ENCODE results near the gene JARID2. TPM values are rescaled to one million over a fixed set of nuclear protein-coding genes. Genes with fewer than 3 reads are reported as not detected.
A peak's percentile ranks its signal among the peaks of the same experiment; 100 is the strongest.
"Not testable (repeated sequence)": the region's sequence is repeated elsewhere in the genome, so short reads cannot be mapped to it uniquely, and the experiment has no call there.

Gene JARID2
- polyA plus RNA-seq, 1 donor = 13.3 TPM

DNA sequence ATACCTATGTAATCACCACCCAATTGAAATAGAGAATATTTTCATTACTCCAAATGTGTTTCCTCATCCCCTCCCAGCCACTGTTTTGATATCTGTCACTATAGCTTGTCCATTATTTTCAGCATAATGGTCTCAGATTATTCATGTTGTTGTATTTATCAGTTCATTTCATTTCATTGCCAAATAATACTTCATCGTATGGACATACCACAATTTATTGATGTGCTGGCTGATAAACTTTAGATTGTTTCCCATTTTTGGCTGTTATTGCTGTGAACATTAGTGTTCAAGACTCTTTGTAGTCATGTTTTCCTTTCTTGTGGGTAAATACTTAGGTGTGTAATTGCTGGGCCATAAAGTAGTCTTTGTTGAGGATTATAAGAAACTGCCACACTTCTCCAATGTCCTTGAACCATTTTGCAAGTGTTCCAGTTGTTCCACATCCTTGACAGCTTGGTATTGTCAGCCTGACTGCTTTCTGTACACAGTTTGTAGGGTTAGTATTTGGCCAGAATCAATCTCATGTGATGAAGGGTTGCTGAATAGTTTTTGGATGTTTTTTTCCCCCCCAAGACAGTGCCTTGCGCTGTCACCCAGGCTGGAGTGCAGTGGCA is 44.3 kb downstream of the JARID2 start:
- no peaks in the 10 kb centered on the region for H3K9me3 ChIP-seq (ENCODE audit: control insufficient read depth, low read depth, low read length)

DNA sequence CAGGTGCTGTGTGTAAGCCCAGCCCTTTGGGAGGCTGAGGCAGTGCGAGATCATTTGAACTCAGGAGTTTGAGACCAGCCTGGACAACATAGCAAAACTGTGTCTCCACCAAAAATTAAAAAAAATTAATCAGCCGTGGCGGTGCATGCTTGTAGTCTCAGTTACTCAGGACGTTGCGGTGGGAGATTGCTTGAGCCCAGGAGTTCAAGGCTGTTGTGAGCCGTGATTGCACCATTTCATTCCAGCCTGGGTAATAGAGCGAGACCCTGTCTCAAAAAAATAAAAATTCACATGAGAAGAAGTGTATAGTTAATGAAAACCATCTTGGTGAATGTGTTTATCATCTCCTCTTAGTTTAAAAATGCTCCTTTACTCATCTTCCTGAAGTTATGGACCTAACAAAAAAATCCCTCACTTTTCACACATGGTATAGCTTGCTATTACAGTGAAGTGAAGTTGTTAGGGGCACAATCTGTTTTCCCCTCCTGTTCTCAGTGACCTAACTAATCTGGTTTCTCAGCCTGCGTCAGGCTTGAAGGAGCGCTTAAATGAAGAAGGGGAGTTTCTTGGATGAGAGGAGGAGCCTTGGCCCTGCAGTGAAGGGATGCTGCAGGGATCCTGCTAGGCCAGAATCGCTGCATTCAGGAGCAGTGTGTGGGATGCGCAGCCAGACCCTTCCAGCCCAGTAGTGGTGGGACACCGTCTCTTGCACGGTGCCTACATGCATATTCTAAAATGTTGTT is 45.3 kb downstream of the JARID2 start:
- no peak for DNase-seq
- H3K4me1 ChIP-seq (ENCODE audit: control insufficient read depth, insufficient read depth, low read length) = no peaks in the 10 kb centered on the region
- no peak overlapping the region for H3K27ac ChIP-seq (ENCODE audit: low read length)
- WGBS (ENCODE audit: insufficient coverage, low lambda C conversion rate) = 88% methylated on average over 4 of the region's 13 CpGs
- no peaks in the 10 kb centered on the region for H3K27me3 ChIP-seq (ENCODE audit: control insufficient read depth, insufficient read depth, low read length)
- H3K9me3 ChIP-seq (ENCODE audit: control insufficient read depth, low read depth, low read length) = no peaks in the 10 kb centered on the region
- H3K4me3 ChIP-seq (ENCODE audit: low read length) = no peak overlapping the region
- no peaks in the 10 kb centered on the region for H3K36me3 ChIP-seq (ENCODE audit: control insufficient read depth, insufficient read depth, low read length)

More for the DNA sequence above, 44.3 kb downstream of the JARID2 start:
- no CpG with 5 or more reads among the region's 2 CpGs for WGBS (ENCODE audit: insufficient coverage, low lambda C conversion rate)
- no peak overlapping the region for H3K27ac ChIP-seq (ENCODE audit: low read length)
- no peaks in the 10 kb centered on the region for H3K27me3 ChIP-seq (ENCODE audit: control insufficient read depth, insufficient read depth, low read length)
- DNase-seq = no peak
- H3K36me3 ChIP-seq (ENCODE audit: control insufficient read depth, insufficient read depth, low read length) = no peaks in the 10 kb centered on the region
- H3K4me3 ChIP-seq (ENCODE audit: low read length) = no peak overlapping the region
- no peaks in the 10 kb centered on the region for H3K4me1 ChIP-seq (ENCODE audit: control insufficient read depth, insufficient read depth, low read length)

DNA sequence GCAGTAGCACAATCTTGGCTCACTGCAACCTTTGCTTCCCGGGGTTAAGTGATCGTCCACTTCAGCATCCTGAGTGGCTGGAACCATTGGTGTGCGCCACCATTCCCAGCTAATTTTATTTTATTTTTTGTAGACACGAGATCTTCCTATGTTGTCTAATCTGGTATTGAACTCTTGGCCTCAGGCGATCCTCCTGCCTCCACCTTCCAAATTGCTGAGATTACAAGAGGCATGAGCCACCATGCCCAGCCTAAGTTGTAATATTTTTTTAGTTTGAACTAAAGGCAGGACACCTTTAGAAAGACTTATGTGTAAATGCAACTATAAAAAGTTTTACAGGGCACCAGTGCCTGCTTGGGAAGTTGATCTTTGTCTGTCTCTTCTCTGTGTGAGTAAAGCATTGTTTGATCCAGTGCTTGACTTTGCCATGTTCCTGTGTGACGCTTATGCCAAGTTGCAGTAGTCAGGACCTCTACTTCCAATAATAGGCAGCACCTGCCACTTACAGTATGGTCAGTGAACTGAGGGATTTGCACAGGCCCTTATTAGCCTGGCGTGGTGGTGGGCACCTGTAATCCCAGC is 46.9 kb downstream of the JARID2 start:
- Histone ChIP-seq H3K36me3 (ENCODE audit: control insufficient read depth, insufficient read depth, low read length) (no peaks in the 10 kb centered on the region), H3K4me3 (ENCODE audit: low read length) (no peak overlapping the region), H3K27me3 (ENCODE audit: control insufficient read depth, insufficient read depth, low read length) (no peaks in the 10 kb centered on the region), H3K27ac (ENCODE audit: low read length) (no peak overlapping the region), H3K9me3 (ENCODE audit: control insufficient read depth, low read depth, low read length) (no peaks in the 10 kb centered on the region), H3K4me1 (ENCODE audit: control insufficient read depth, insufficient read depth, low read length) (no peaks in the 10 kb centered on the region)
- no peak for DNase-seq
- no CpG with 5 or more reads among the region's 7 CpGs for WGBS (ENCODE audit: insufficient coverage, low lambda C conversion rate)

DNA sequence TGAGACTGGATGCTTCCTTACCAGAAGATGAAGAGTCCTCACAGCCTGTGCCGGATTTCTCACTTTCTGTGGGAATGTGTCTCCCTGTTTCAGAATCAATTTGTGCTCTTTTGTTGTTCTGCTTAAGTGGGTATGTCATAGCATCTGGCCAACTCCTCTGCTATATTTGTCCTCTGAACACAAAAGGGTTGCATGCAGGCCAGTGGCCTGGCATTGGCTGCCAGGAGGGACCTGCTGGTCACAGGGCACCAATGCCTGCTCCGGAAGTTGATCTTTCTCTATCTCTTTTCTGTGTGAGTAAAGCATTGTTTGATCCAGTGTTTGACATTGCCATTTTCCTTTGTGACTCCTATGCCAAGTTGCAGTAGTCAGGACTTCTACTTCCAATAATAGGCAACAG is 47.8 kb downstream of the JARID2 start:
- Histone ChIP-seq H3K27me3 (ENCODE audit: control insufficient read depth, insufficient read depth, low read length) (no peaks in the 10 kb centered on the region), H3K36me3 (ENCODE audit: control insufficient read depth, insufficient read depth, low read length) (no peaks in the 10 kb centered on the region), H3K4me3 (ENCODE audit: low read length) (no peak overlapping the region), H3K4me1 (ENCODE audit: control insufficient read depth, insufficient read depth, low read length) (no peaks in the 10 kb centered on the region), H3K27ac (ENCODE audit: low read length) (no peak overlapping the region), H3K9me3 (ENCODE audit: control insufficient read depth, low read depth, low read length) (no peaks in the 10 kb centered on the region)
- no CpG with 5 or more reads among the region's 2 CpGs for WGBS (ENCODE audit: insufficient coverage, low lambda C conversion rate)
- DNase-seq = no peak

DNA sequence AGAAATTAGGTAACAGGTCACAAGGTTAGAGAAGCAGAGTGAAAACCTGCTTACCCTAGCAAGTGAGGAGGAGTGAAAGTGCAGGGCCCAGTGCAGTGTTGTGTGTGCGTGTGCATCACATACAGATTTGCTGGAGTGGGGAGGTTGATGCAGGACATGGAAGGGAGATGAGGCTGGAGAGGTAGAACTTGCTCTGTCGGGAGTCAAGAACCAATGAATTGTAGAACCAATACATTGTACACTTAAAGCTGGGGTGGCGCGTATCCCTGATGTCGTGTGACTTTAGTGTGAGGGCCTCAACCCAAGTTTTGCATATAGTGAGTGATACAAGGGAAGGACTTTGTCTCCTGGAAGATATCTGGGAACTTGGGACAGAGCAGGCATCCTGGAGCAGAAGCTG is 48.6 kb downstream of the JARID2 start:
- Histone ChIP-seq H3K27ac (ENCODE audit: low read length) (no peak overlapping the region), H3K4me1 (ENCODE audit: control insufficient read depth, insufficient read depth, low read length) (peaks cover 4% of the 10 kb centered on the region)

DNA sequence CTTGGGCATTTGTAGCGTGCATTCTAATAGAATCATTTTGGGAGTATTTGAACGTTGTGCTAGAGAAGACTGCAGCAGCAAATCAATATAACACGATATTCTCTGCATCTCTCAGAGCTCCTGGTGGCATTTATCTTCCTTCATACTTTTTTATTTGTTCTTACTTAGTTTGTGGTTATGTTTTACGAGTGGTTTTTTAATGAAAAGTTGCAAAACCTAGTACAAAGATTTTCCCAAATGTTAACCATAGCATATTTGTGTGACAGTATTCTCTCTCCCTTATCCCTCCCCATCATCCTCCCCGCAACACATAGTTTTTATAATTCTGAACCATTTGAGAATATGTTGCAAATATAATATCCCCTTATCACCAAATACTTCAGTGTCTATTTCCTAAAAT is 50.4 kb downstream of the JARID2 start:
- no peak for DNase-seq
- H3K27me3 ChIP-seq (ENCODE audit: control insufficient read depth, insufficient read depth, low read length) = no peaks in the 10 kb centered on the region
- H3K4me1 ChIP-seq (ENCODE audit: control insufficient read depth, insufficient read depth, low read length) = peaks cover 19% of the 10 kb centered on the region
- no peaks in the 10 kb centered on the region for H3K36me3 ChIP-seq (ENCODE audit: control insufficient read depth, insufficient read depth, low read length)
- no peaks in the 10 kb centered on the region for H3K9me3 ChIP-seq (ENCODE audit: control insufficient read depth, low read depth, low read length)
- H3K27ac ChIP-seq (ENCODE audit: low read length) = no peak overlapping the region
- H3K4me3 ChIP-seq (ENCODE audit: low read length) = no peak overlapping the region
- 86% methylated on average over 3 of the region's 5 CpGs for WGBS (ENCODE audit: insufficient coverage, low lambda C conversion rate)

More for the DNA sequence above, 48.6 kb downstream of the JARID2 start:
- H3K9me3 ChIP-seq (ENCODE audit: control insufficient read depth, low read depth, low read length) = no peaks in the 10 kb centered on the region
- H3K27me3 ChIP-seq (ENCODE audit: control insufficient read depth, insufficient read depth, low read length) = no peaks in the 10 kb centered on the region
- peak in 1 of 2 donors; percentile 53 for DNase-seq
- H3K4me3 ChIP-seq (ENCODE audit: low read length) = no peak overlapping the region
- WGBS (ENCODE audit: insufficient coverage, low lambda C conversion rate) = no CpG with 5 or more reads among the region's 5 CpGs
- no peaks in the 10 kb centered on the region for H3K36me3 ChIP-seq (ENCODE audit: control insufficient read depth, insufficient read depth, low read length)

DNA sequence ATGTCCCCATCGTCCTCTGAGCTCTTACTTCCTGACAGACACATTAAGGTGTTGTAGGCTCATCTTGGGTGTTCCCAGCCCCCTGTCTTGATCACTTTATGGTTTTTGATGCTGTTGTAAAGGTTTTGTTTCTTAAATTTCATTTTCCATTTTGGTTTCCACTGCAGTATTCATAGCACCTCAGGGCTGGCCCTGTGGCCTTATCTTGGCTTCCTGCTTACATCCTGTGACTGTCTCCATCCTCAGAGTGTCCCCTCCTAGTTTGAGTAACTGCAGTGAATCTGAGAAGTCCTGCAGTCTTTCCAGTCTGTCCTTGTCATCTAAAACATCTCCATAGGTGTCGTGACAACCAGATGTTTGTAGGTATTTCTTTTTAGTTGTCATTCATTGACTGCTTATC is 50.9 kb downstream of the JARID2 start:
- no peaks in the 10 kb centered on the region for H3K9me3 ChIP-seq (ENCODE audit: control insufficient read depth, low read depth, low read length)
- peaks cover 19% of the 10 kb centered on the region for H3K4me1 ChIP-seq (ENCODE audit: control insufficient read depth, insufficient read depth, low read length)
- H3K4me3 ChIP-seq (ENCODE audit: low read length) = no peak overlapping the region
- H3K27me3 ChIP-seq (ENCODE audit: control insufficient read depth, insufficient read depth, low read length) = no peaks in the 10 kb centered on the region
- no CpG with 5 or more reads among the region's 2 CpGs for WGBS (ENCODE audit: insufficient coverage, low lambda C conversion rate)
- H3K27ac ChIP-seq (ENCODE audit: low read length) = no peak overlapping the region
- DNase-seq = no peak
- no peaks in the 10 kb centered on the region for H3K36me3 ChIP-seq (ENCODE audit: control insufficient read depth, insufficient read depth, low read length)

DNA sequence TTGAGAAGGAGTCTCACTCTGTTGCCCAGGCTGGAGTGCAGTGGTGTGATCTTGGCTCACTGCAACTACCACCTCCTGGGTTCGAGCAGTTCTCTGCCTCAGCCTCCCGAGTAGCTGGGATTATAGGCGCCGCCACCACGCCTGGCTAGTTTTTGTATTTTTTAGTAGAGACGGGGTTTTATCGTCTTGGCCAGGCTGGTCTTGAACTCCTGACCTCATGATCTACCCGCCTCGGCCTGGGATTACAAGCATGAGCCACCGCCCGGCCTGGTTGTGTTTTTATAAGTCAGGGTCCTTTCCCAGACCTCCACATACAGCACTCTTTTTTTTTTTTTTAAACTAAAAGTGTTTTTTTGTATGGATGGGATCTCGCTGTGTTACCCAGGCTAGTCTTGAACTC is 51.3 kb downstream of the JARID2 start:
- not testable (repeated sequence) for H3K9me3 ChIP-seq (ENCODE audit: control insufficient read depth, low read depth, low read length); DNase-seq; H3K4me3 ChIP-seq (ENCODE audit: low read length); H3K36me3 ChIP-seq (ENCODE audit: control insufficient read depth, insufficient read depth, low read length); H3K27ac ChIP-seq (ENCODE audit: low read length); H3K27me3 ChIP-seq (ENCODE audit: control insufficient read depth, insufficient read depth, low read length)
- whole genome bisulfite sequencing (ENCODE audit: insufficient coverage, low lambda C conversion rate) = no CpG with 5 or more reads among the region's 12 CpGs
- peaks cover 19% of the 10 kb centered on the region for H3K4me1 ChIP-seq (ENCODE audit: control insufficient read depth, insufficient read depth, low read length)

DNA sequence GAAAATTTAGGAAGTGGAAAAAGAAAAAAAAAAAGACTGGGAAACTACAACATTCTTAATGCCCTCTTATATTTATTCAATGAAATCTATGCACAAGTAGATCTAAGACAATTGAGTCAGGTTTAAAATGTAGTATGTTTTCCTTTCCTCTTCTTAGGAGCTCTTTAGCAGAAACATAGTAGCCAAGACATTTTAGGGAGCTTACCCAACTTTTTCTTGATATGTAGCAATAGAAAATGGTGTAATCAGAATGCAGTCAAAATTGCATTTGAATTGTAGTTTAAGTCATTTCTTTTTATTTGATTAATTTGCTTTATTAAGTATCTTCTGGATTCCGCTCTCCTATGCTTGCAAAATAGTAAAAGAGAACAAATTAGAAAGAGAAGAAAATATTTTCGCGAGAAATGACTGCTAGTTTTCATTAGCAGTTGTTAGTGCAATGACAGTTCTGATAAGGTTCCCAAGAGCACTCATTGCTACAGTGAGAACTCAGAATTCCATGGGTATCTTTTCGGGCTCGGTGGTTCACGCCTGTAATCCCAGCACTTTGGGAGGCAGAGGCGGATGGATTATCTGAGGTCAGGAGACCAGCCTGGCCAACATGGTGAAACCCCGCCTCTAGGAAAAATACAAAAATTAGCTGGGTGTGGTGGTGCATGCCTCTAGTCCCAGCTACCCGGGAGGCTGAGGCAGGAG is 52.2 kb downstream of the JARID2 start:
- H3K27me3 ChIP-seq (ENCODE audit: control insufficient read depth, insufficient read depth, low read length) = no peaks in the 10 kb centered on the region
- WGBS (ENCODE audit: insufficient coverage, low lambda C conversion rate) = 100% methylated on average over 1 of the region's 9 CpGs
- peaks cover 20% of the 10 kb centered on the region for H3K4me1 ChIP-seq (ENCODE audit: control insufficient read depth, insufficient read depth, low read length)
- no peak overlapping the region for H3K4me3 ChIP-seq (ENCODE audit: low read length)
- no peak overlapping the region for H3K27ac ChIP-seq (ENCODE audit: low read length)
- no peak for DNase-seq
- no peaks in the 10 kb centered on the region for H3K36me3 ChIP-seq (ENCODE audit: control insufficient read depth, insufficient read depth, low read length)
- no peaks in the 10 kb centered on the region for H3K9me3 ChIP-seq (ENCODE audit: control insufficient read depth, low read depth, low read length)

DNA sequence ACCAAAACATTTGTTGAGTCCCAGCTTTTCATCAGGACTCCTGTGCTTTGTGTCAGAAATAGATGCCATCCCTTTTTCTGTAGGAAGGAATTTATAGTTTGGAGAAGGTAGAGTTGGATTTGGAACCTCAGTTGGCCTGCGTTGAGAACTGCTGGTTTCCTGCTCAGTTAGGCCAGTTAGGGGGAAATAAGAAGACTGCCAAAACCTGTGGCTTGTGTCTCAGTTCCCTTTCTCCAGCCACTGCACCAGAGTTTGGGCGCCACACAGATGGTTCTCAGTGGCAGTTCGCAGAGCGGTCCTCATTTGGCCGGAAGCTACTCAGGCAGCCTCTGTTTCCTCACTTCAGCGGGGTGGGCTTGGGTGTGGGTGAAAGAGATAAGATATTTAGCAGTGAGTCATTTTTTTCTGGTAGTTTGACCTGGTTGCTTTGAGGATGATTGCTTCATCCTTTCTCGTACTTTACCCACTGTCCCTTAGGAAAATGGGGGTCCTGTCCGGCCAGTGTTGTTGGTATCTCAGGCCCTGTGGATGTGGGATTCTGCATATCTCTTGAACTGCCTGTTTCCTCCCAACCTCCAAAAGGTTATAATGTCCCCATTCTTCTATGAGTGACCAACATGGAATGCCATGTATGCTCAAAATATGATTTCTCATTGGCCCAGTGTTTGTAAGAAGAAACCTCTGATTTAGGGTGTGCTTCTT is 53.7 kb downstream of the JARID2 start:
- 60% methylated on average over 2 of the region's 8 CpGs for WGBS (ENCODE audit: insufficient coverage, low lambda C conversion rate)
- no peaks in the 10 kb centered on the region for H3K9me3 ChIP-seq (ENCODE audit: control insufficient read depth, low read depth, low read length)
- H3K27ac ChIP-seq (ENCODE audit: low read length) = peak overlapping the region; percentile 34
- no peak overlapping the region for H3K4me3 ChIP-seq (ENCODE audit: low read length)
- H3K27me3 ChIP-seq (ENCODE audit: control insufficient read depth, insufficient read depth, low read length) = no peaks in the 10 kb centered on the region
- no peaks in the 10 kb centered on the region for H3K36me3 ChIP-seq (ENCODE audit: control insufficient read depth, insufficient read depth, low read length)
- peak; percentile 56 to 72 for DNase-seq
- H3K4me1 ChIP-seq (ENCODE audit: control insufficient read depth, insufficient read depth, low read length) = peaks cover 33% of the 10 kb centered on the region
